Endothelial cell of umbilical vein (primary cell): ENCODE results near the gene CEBPG. TPM values are rescaled to one million over a fixed set of nuclear protein-coding genes. Genes with fewer than 3 reads are reported as not detected.

Experiments used
- Bru-seq: library from RNA; stranded (reverse); fragments of 400-500 nt; gene quantifications from one replicate; lab custom pipeline; 2021; lab: Mats Ljungman, UMichigan
- BruChase-seq, 2 experiments: library from RNA; stranded (reverse); fragments of 400-500 nt; gene quantifications; one replicate each; lab custom pipeline; 2021; lab: Mats Ljungman, UMichigan
- BruUV-seq: library from RNA; stranded (reverse); fragments of 400-500 nt; replicated peaks from 2 replicates; lab custom pipeline; 2021; lab: Mats Ljungman, UMichigan
- CTCF ChIA-PET: fragments of 300-600, 350-600 bp; sonication (Branson Sonifier 250); formaldehyde crosslinking; loops from one replicate; lab custom pipeline; 2021; ENCODE audit warnings: antibody characterized with exemption, inconsistent platforms; lab: Charles Lee
- POLR2A ChIA-PET: fragments of 300-600, 350-600 bp; sonication (Branson Sonifier 250); formaldehyde crosslinking; loops from one replicate; lab custom pipeline; 2021; ENCODE audit warnings: antibody characterized with exemption, inconsistent platforms; lab: Charles Lee
- DNase-seq: peaks from one replicate; pipeline ENCODE4 v3.0.0-alpha.2; 2011; ENCODE audit warnings: low read depth, low spot score
- FAIRE-seq: peaks from 2 replicates; lab custom pipeline; 2011; peaks lifted over from hg19 to GRCh38; lab: Jason Lieb, UNC
- H2AFZ ChIP-seq: 2 replicates; pipeline ENCODE4 v1.6.0; 2012; ENCODE audit warnings: low read depth, low read length, control low read depth, inconsistent platforms
- H3K27ac ChIP-seq: 2 replicates; pipeline ENCODE4 v1.5.1; 2011; ENCODE audit warnings: low read depth, mild to moderate bottlenecking, control low read depth, low read length, moderate library complexity; ENCODE audit not compliant: insufficient read depth
- H3K27me3 ChIP-seq, 2 experiments: 2 replicates each; pipeline versions ENCODE4 v1.6.0 to v1.6.1; 2011; ENCODE audit warnings: low read length in 2 of 2, mixed read lengths in 1 of 2; ENCODE audit not compliant: control insufficient read depth in 2 of 2, insufficient read depth in 2 of 2
- H3K36me3 ChIP-seq, 2 experiments: 2 replicates in 1 of 2; 3 replicates in 1 of 2; pipeline ENCODE4 v1.5.1; 2011; ENCODE audit warnings: low read length in 2 of 2, mild to moderate bottlenecking in 1 of 2, moderate library complexity in 1 of 2; ENCODE audit not compliant: control insufficient read depth in 2 of 2, insufficient read depth in 2 of 2; ENCODE audit errors: extremely low read depth in 1 of 2
- H3K4me1 ChIP-seq: 3 replicates; pipeline ENCODE4 v1.5.1; 2011; ENCODE audit warnings: mild to moderate bottlenecking, low read length; ENCODE audit not compliant: control insufficient read depth, insufficient read depth; ENCODE audit errors: extremely low read depth
- H3K4me2 ChIP-seq: 2 replicates; pipeline ENCODE4 v1.6.1; 2011; ENCODE audit warnings: low read length, control low read depth, mixed read lengths; ENCODE audit not compliant: insufficient read depth
- H3K4me3 ChIP-seq, 3 experiments: fragments of 200-600 bp in 1 of 3; sonication (generic), shearing (Covaris generic) in 1 of 3; replicated peaks in 1 of 3; 2 replicates each; pipeline ENCODE4 v1.5.1; 2011 to 2016; ENCODE audit warnings: control low read depth in 3 of 3, low read length in 3 of 3, mild to moderate bottlenecking in 2 of 3, inconsistent platforms in 1 of 3, low read depth in 1 of 3, moderate library complexity in 1 of 3; ENCODE audit not compliant: insufficient read depth in 1 of 3
- H3K79me2 ChIP-seq: 2 replicates; pipeline ENCODE4 v1.6.0; 2012; ENCODE audit warnings: low read length, inconsistent platforms; ENCODE audit not compliant: control insufficient read depth, insufficient read depth
- H3K9ac ChIP-seq: replicated peaks from 2 replicates; pipeline ENCODE3; 2011; ENCODE audit warnings: low read length, control low read depth; ENCODE audit not compliant: insufficient read depth; ENCODE audit errors: extremely low read depth
- H3K9me1 ChIP-seq: replicated peaks from 3 replicates; pipeline ENCODE4 v1.6.0; 2011; ENCODE audit warnings: mild to moderate bottlenecking, low read length; ENCODE audit not compliant: control insufficient read depth, insufficient read depth; ENCODE audit errors: extremely low read depth
- H3K9me3 ChIP-seq: replicated peaks from 2 replicates; pipeline ENCODE4 v1.5.1; 2012; ENCODE audit warnings: low read length, inconsistent platforms; ENCODE audit not compliant: control insufficient read depth, insufficient read depth
- H4K20me1 ChIP-seq: replicated peaks from 2 replicates; pipeline ENCODE3; 2011; ENCODE audit warnings: mild to moderate bottlenecking, low read length; ENCODE audit not compliant: control insufficient read depth, insufficient read depth; ENCODE audit errors: extremely low read depth
- GATA2 ChIP-seq: IDR thresholded peaks from 2 replicates; pipeline ENCODE4 v1.7.0; 2011; ENCODE audit warnings: low read depth, mild to moderate bottlenecking, moderate library complexity, mixed read lengths, low read length; ENCODE audit not compliant: insufficient read length, insufficient read depth
- MYC ChIP-seq: IDR thresholded peaks from one replicate; pipeline ENCODE4 v1.6.1; 2011; ENCODE audit warnings: mild to moderate bottlenecking, low read depth, low read length
- POLR2AphosphoS5 ChIP-seq: IDR thresholded peaks from 2 replicates; pipeline ENCODE4 v1.6.1; 2012; ENCODE audit warnings: low read depth, mild to moderate bottlenecking, control low read depth, low read length, moderate library complexity; ENCODE audit not compliant: insufficient read depth
- dilution Hi-C: fragments of 300-500 bp; cut with MboI; formaldehyde crosslinking; loops from one replicate; pipeline ENCODE4 v1.15.0; 2019; ENCODE audit warnings: low sequenced_read_pairs; ENCODE audit not compliant: extremely low pct_ligation_motif_present
- intact Hi-C: fragments of 100-400 bp; cut with micrococcal nuclease; formaldehyde crosslinking; loops from one replicate; pipeline ENCODE4 v1.10.0; 2022
- long read RNA-seq: library from polyadenylated mRNA; stranded (forward); transcript quantifications from one replicate; pipeline ENCODE4 v2.0.0, GENCODE V29; 2021
- polyA minus RNA-seq, 3 experiments: library from RNA; depleted of rRNA, polyadenylated mRNA; stranded (reverse); fragments of >200 nt; gene quantifications; 1 replicate in 1 of 3; 2 replicates in 2 of 3; pipeline ENCODE4 v1.2.3, GENCODE V29; 2011
- polyA plus RNA-seq, 4 experiments: library from polyadenylated mRNA; depleted of rRNA in 3 of 4; stranded (reverse) in 3 of 4; unstranded in 1 of 4; fragments of >200 nt; gene quantifications; 2 replicates each; pipeline versions ENCODE4 v1.2.1 to v1.2.3, GENCODE V29; 2011 to 2012; ENCODE audit warnings: missing spikeins in 1 of 4
- total RNA-seq: library from RNA; stranded (reverse); gene quantifications from 2 replicates; pipeline ENCODE4 v1.2.3, GENCODE V29; 2021
- TF ChIP-seq, protein P1 (sequence below), 2 donors: IDR thresholded peaks; 1 replicate in 1 of 2; 2 replicates in 1 of 2; pipeline ENCODE4 v1.5.1; 2011; ENCODE audit warnings: low read length in 2 of 2, mild to moderate bottlenecking in 2 of 2, moderate library complexity in 2 of 2, control low read depth in 1 of 2, inconsistent platforms in 1 of 2, low read depth in 1 of 2; ENCODE audit not compliant: insufficient read depth in 1 of 2; ENCODE audit errors: extremely low read depth in 1 of 2

CEBPG gene
- total RNA-seq, result 24.3 and 24.6 TPM in 2 replicates
- 7.7 and 10.2 TPM in 2 replicates for polyA plus RNA-seq
- 13.5 and 14.1 TPM in 2 replicates for polyA plus RNA-seq (2011; cell fraction: cytosol; rRNA removed)
- 14.6 and 19.4 TPM in 2 replicates for polyA plus RNA-seq (2011; cell fraction: nucleus; rRNA removed)
- polyA plus RNA-seq (2012), result 19.1 and 22.9 TPM in 2 replicates
- polyA minus RNA-seq, result 14.5 and 15.0 TPM in 2 replicates
- 23.1 TPM for polyA minus RNA-seq (2011; cell fraction: cytosol; rRNA and poly(A)+ RNA removed)
- polyA minus RNA-seq (2011; cell fraction: nucleus; rRNA and poly(A)+ RNA removed), result 13.5 and 20.3 TPM in 2 replicates
- Bru-seq, nascent RNA, result percentile 92 among the genes with signal in this experiment
- BruChase-seq, experiment 1, labeled RNA remaining after a 6-hour chase, result percentile 90 among the genes with signal in this experiment
- percentile 98 among the genes with signal in this experiment for BruChase-seq, experiment 2, labeled RNA remaining after a 2-hour chase
- long read RNA-seq, full-length matches to known transcripts, result 97 of 105 reads
- long read RNA-seq, partial matches to known transcripts, result 0 of 105 reads
- long read RNA-seq, other reads (novel, unspliced or antisense), result 8 of 105 reads

DNA sequence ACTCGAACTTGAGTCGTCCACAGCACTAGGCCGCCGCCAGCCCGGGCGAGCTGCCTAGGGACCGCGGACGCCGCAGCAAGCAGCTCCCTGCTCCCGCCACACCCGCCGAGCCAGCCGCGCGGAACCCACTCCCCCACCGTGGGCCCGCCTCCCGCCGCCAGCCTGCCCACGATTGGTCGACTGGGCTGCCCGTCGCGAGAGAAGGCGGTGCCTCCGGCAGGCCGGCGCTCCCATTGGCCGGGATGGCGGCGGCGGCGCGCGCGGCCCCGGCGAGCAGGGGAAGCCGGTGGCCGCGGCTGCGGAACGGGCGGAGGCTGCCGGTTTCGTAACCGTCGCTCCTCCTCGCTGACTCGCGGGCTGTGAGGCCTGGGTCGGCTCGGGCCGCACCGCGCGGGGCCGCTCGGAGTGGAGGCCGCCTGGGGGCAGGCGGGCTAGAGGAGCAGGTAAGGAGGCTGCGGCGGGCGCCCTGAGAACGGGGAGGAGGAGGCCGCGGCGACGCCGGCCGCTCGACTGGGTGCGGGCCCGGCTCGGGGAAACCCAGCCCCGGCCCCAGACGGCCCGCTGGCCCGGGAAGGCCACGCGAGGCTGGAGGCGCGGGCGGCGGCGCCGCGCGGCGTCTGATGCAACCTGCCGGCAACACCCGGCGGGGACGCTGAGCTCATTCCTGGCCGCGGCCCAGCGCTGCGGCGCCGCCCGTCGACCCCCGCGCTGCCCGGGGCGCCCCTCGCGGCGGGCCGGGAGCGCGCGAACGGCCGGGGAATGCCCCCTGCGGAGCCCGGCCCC is at the start of gene CEBPG:
Gene CEBPG (plus strand): TSS at position 257 of the 783 bp plus-strand sequence. CDS start 5,531 bp downstream, outside the sequence.
- Histone ChIP-seq H3K4me3 (peak within 1 kb of the TSS; percentile 81 to 97 (median 94)), H3K79me2 (peaks cover 46% of the 10 kb centered on the region), H3K27me3 (peaks cover under 1 to 1% of the 10 kb centered on the region in 2 experiments), H2AFZ (peak within 1 kb of the TSS; percentile 69), H3K9ac (peak within 1 kb of the TSS; percentile 99), H4K20me1 (peaks cover 5% of the 10 kb centered on the region), H3K4me1 (peaks cover 46% of the 10 kb centered on the region), H3K9me1 (no peaks in the 10 kb centered on the region), H3K36me3 (no peaks in the 10 kb centered on the region), H3K4me2 (peak within 1 kb of the TSS; percentile 91), H3K9me3 (no peaks in the 10 kb centered on the region), H3K27ac (peak within 1 kb of the TSS; percentile 96)
- POLR2A ChIA-PET, result interaction anchor here (0.6 to 1.7 kb wide), 5 partner anchors 8 to 197 kb away, joined by 3 to 7 read pairs (median 3); partner anchors contain the start of gene PEPD
- CTCF ChIA-PET, result interaction anchor here (0.6 to 2.3 kb wide), 9 partner anchors 10 to 189 kb away, joined by 3 to 12 read pairs (median 4); partner anchors contain the start of gene CEBPA
- peak; percentile 26 for FAIRE-seq
- DNase-seq, result peak; percentile 91
- no TSS peak for BruUV-seq
- dilution Hi-C loops (no loop called here), intact Hi-C loops (loop anchor here (1.0 to 10.0 kb wide), 3 partner anchors 33 to 511 kb away; partner anchors contain the start of gene CEBPA)
- TF ChIP-seq GATA2, result no peak
- TF ChIP-seq, protein P1, sequence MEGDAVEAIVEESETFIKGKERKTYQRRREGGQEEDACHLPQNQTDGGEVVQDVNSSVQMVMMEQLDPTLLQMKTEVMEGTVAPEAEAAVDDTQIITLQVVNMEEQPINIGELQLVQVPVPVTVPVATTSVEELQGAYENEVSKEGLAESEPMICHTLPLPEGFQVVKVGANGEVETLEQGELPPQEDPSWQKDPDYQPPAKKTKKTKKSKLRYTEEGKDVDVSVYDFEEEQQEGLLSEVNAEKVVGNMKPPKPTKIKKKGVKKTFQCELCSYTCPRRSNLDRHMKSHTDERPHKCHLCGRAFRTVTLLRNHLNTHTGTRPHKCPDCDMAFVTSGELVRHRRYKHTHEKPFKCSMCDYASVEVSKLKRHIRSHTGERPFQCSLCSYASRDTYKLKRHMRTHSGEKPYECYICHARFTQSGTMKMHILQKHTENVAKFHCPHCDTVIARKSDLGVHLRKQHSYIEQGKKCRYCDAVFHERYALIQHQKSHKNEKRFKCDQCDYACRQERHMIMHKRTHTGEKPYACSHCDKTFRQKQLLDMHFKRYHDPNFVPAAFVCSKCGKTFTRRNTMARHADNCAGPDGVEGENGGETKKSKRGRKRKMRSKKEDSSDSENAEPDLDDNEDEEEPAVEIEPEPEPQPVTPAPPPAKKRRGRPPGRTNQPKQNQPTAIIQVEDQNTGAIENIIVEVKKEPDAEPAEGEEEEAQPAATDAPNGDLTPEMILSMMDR (IDR thresholded peaks at IDR 0.05; ENCODE audit: extremely low read depth in 1 of 2, insufficient read depth in 1 of 2, low read depth in 1 of 2, low read length in 2 of 2), result peak in 1 of 2 donors; percentile 26
- TF ChIP-seq MYC, result no peak
- peak; percentile 5 for TF ChIP-seq POLR2AphosphoS5
